HG02610 (cell line): Measurements from ENCODE around the gene PCDHA11.
"Not testable (repeated sequence)": the region's sequence is repeated elsewhere in the genome, so short reads cannot be mapped to it uniquely, and the experiment has no call there.

Experiments used
- ATAC-seq: cut with Tn5 transposase; IDR thresholded peaks from one replicate; pipeline ENCODE4 v1.9.1; 2021; ENCODE audit warnings: mild to moderate bottlenecking, moderate library complexity; ENCODE audit not compliant: unreplicated experiment

Gene PCDHA11

GRCh38 chr5:140868721-140869554 lies at the start of gene PCDHA11:
PCDHA11 (plus strand) TSS chr5:140868957; CDS start chr5:140869104, 147 bp downstream.
- no peak for ATAC-seq

- ATAC-seq, result no peak
Measured at GRCh38 chr5:140821375-140822280, 47.1 kb upstream of the PCDHA11 start, which contains the start of gene PCDHA5. PCDHA5 (plus strand) TSS chr5:140821613.

GRCh38 chr5:140822281-140822629 lies 46.5 kb upstream of the PCDHA11 start:
- ATAC-seq, result no peak

GRCh38 chr5:140822969-140823368 lies 45.8 kb upstream of the PCDHA11 start:
- not testable (repeated sequence) for ATAC-seq

- ATAC-seq, result no peak
Measured at GRCh38 chr5:140823475-140823874, 45.3 kb upstream of the PCDHA11 start.

- no peak for ATAC-seq
Measured at GRCh38 chr5:140827704-140828361, 40.9 kb upstream of the PCDHA11 start, which contains the start of gene PCDHA6. PCDHA6 (plus strand) TSS chr5:140827960; CDS start chr5:140828092, 132 bp downstream.

GRCh38 chr5:140828362-140828737 lies 40.4 kb upstream of the PCDHA11 start:
- no peak for ATAC-seq

- not testable (repeated sequence) for ATAC-seq
Measured at GRCh38 chr5:140829511-140830501, 39.0 kb upstream of the PCDHA11 start.

GRCh38 chr5:140833993-140834392 lies 34.8 kb upstream of the PCDHA11 start, which contains the start of gene PCDHA7:
PCDHA7 (plus strand) TSS chr5:140834269; CDS start chr5:140834384, 115 bp downstream.
- no peak for ATAC-seq

GRCh38 chr5:140834439-140835008 lies 34.2 kb upstream of the PCDHA11 start:
- not testable (repeated sequence) for ATAC-seq

- ATAC-seq, result no peak
Measured at GRCh38 chr5:140835622-140836510, 32.9 kb upstream of the PCDHA11 start.

- ATAC-seq, result no peak
Measured at GRCh38 chr5:140840978-140841962, 27.5 kb upstream of the PCDHA11 start, which contains the start of gene PCDHA8. PCDHA8 (plus strand) TSS chr5:140841187; CDS start chr5:140841322, 135 bp downstream.

GRCh38 chr5:140842798-140843733 lies 25.7 kb upstream of the PCDHA11 start:
- no peak for ATAC-seq

GRCh38 chr5:140848139-140849102 lies 20.3 kb upstream of the PCDHA11 start, which contains the start of gene PCDHA9:
PCDHA9 (plus strand) TSS chr5:140848382; CDS start chr5:140848496, 114 bp downstream.
- ATAC-seq, result not testable (repeated sequence)
